H1 (cell line): ENCODE measurements around the gene COL10A1. TPM values are rescaled to one million over a fixed set of nuclear protein-coding genes. Genes with fewer than 3 reads are reported as not detected.
A peak's percentile ranks its signal among the peaks of the same experiment; 100 is the strongest.

ENCODE experiments used
- CTCF ChIA-PET: fragments of 300-600 bp; sonication (Branson Sonifier 250); formaldehyde crosslinking; loops from one replicate; lab custom pipeline; 2021; ENCODE audit not compliant: partially characterized antibody; lab: Charles Lee
- POLR2A ChIA-PET: fragments of 300-600 bp; sonication (Branson Sonifier 250); formaldehyde crosslinking; loops from one replicate; lab custom pipeline; 2021; ENCODE audit warnings: inconsistent platforms; ENCODE audit not compliant: partially characterized antibody; lab: Charles Lee
- DNase-seq, 2 experiments: peaks; one replicate each; pipeline versions ENCODE4 v3.0.0 to v3.0.0-alpha.2; 2010 to 2022; ENCODE audit warnings: low spot score in 2 of 2, low read depth in 1 of 2, mixed read lengths in 1 of 2
- FAIRE-seq: peaks from 2 replicates; lab custom pipeline; 2011; peaks lifted over from hg19 to GRCh38; lab: Jason Lieb, UNC
- H2AFZ ChIP-seq: 2 replicates; pipeline ENCODE4 v1.8.1; 2012; ENCODE audit warnings: low read length, inconsistent platforms
- H2AK5ac ChIP-seq: 2 replicates; pipeline ENCODE4 v1.6.1; 2013; ENCODE audit warnings: low read depth, low read length
- H2BK120ac ChIP-seq: replicated peaks from 2 replicates; pipeline ENCODE3; 2013; ENCODE audit warnings: low read depth, low read length, inconsistent platforms
- H2BK12ac ChIP-seq: 2 replicates; pipeline ENCODE4 v1.6.1; 2013; ENCODE audit warnings: low read depth, low read length
- H2BK15ac ChIP-seq: 2 replicates; pipeline ENCODE4 v1.6.1; 2013; ENCODE audit warnings: low read length
- H2BK20ac ChIP-seq: 2 replicates; pipeline ENCODE4 v1.6.1; 2013; ENCODE audit warnings: low read length
- H2BK5ac ChIP-seq: 2 replicates; pipeline ENCODE4 v1.6.1; 2013; ENCODE audit warnings: low read depth, low read length
- H3K14ac ChIP-seq: 2 replicates; pipeline ENCODE4 v1.6.1; 2013; ENCODE audit warnings: inconsistent platforms; ENCODE audit not compliant: insufficient read length
- H3K18ac ChIP-seq: 2 replicates; pipeline ENCODE4 v1.6.1; 2013; ENCODE audit warnings: low read length; ENCODE audit errors: extremely low read depth
- H3K23ac ChIP-seq: 2 replicates; pipeline ENCODE4 v1.6.1; 2013; ENCODE audit warnings: inconsistent platforms; ENCODE audit not compliant: insufficient read length
- H3K23me2 ChIP-seq: 2 replicates; pipeline ENCODE4 v1.6.1; 2013; ENCODE audit warnings: low read depth, low read length
- H3K27ac ChIP-seq: 2 replicates; pipeline ENCODE4 v1.6.1; 2011; ENCODE audit warnings: low read depth, low read length, inconsistent platforms
- H3K27me3 ChIP-seq, 4 experiments: replicated peaks in 1 of 4; 1 replicate in 1 of 4; 2 replicates in 3 of 4; pipeline versions ENCODE4 v1.6.1 to v1.8.1; 2011 to 2013; ENCODE audit warnings: low read length in 3 of 4, mild to moderate bottlenecking in 3 of 4, inconsistent platforms in 2 of 4, mixed read lengths in 2 of 4, moderate library complexity in 1 of 4; ENCODE audit not compliant: control insufficient read depth in 3 of 4, insufficient read depth in 3 of 4; ENCODE audit errors: extremely low read depth in 1 of 4
- H3K36me3 ChIP-seq, 4 experiments: 2 replicates each; pipeline versions ENCODE4 v1.6.1 to v1.8.1; 2011 to 2013; ENCODE audit warnings: mild to moderate bottlenecking in 4 of 4, low read length in 3 of 4, moderate library complexity in 2 of 4, control low read depth in 1 of 4, inconsistent platforms in 1 of 4; ENCODE audit not compliant: insufficient read depth in 4 of 4, control insufficient read depth in 2 of 4
- H3K4ac ChIP-seq: replicated peaks from 2 replicates; pipeline ENCODE3; 2013; ENCODE audit warnings: low read length, low read depth, mixed read lengths, inconsistent platforms; ENCODE audit not compliant: insufficient read length
- H3K4me1 ChIP-seq, 4 experiments: replicated peaks in 1 of 4; 1 replicate in 1 of 4; 2 replicates in 3 of 4; pipeline versions ENCODE4 v1.6.1 to v1.8.1; 2011 to 2013; ENCODE audit warnings: low read length in 3 of 4, inconsistent platforms in 2 of 4, mixed read lengths in 1 of 4; ENCODE audit not compliant: insufficient read depth in 4 of 4, control insufficient read depth in 3 of 4
- H3K4me2 ChIP-seq, 2 experiments: 2 replicates each; pipeline versions ENCODE4 v1.6.1 to v1.8.1; 2011 to 2013; ENCODE audit warnings: low read depth in 2 of 2, low read length in 2 of 2, control low read depth in 1 of 2, inconsistent platforms in 1 of 2, mild to moderate bottlenecking in 1 of 2; ENCODE audit not compliant: insufficient read depth in 1 of 2
- H3K4me3 ChIP-seq, 4 experiments: fragments of 200-600, 300-600 bp in 1 of 4; sonication (generic), shearing (Covaris generic), sonication (Bioruptor Twin) in 1 of 4; 2 replicates each; pipeline versions ENCODE4 v1.5.1 to v1.8.1; 2011 to 2016; ENCODE audit warnings: low read length in 4 of 4, low read depth in 3 of 4, control low read depth in 2 of 4, inconsistent platforms in 2 of 4, mild to moderate bottlenecking in 2 of 4, mixed read lengths in 1 of 4, moderate library complexity in 1 of 4; ENCODE audit not compliant: insufficient read depth in 2 of 4; ENCODE audit errors: extremely low read depth in 1 of 4
- H3K56ac ChIP-seq: replicated peaks from 2 replicates; pipeline ENCODE3; 2013; ENCODE audit warnings: low read depth, mild to moderate bottlenecking, mixed read lengths, low read length, inconsistent platforms; ENCODE audit not compliant: insufficient read length
- H3K79me1 ChIP-seq: 2 replicates; pipeline ENCODE4 v1.6.1; 2013; ENCODE audit warnings: low read depth, low read length, control low read depth
- H3K79me2 ChIP-seq, 2 experiments: 2 replicates each; pipeline versions ENCODE4 v1.6.1 to v1.8.1; 2012 to 2013; ENCODE audit warnings: low read length in 2 of 2, mild to moderate bottlenecking in 2 of 2, inconsistent platforms in 1 of 2; ENCODE audit not compliant: insufficient read depth in 2 of 2, control insufficient read depth in 1 of 2
- H3K9ac ChIP-seq, 4 experiments: replicated peaks in 1 of 4; 1 replicate in 1 of 4; 2 replicates in 3 of 4; pipeline versions ENCODE4 v1.6.1 to v1.8.1; 2011 to 2013; ENCODE audit warnings: low read depth in 3 of 4, low read length in 3 of 4, control low read depth in 2 of 4, mild to moderate bottlenecking in 2 of 4, moderate library complexity in 2 of 4, inconsistent platforms in 1 of 4; ENCODE audit errors: extremely low read depth in 1 of 4
- H3K9me3 ChIP-seq, 2 experiments: 2 replicates each; pipeline versions ENCODE4 v1.6.1 to v1.8.1; 2012 to 2013; ENCODE audit warnings: mild to moderate bottlenecking in 2 of 2, moderate library complexity in 2 of 2, control low read depth in 1 of 2, inconsistent platforms in 1 of 2, low read depth in 1 of 2, low read length in 1 of 2, mixed read lengths in 1 of 2; ENCODE audit not compliant: insufficient read depth in 2 of 2
- H4K20me1 ChIP-seq, 2 experiments: replicated peaks in 1 of 2; 2 replicates each; pipeline versions ENCODE3 to v1.8.1; 2011 to 2013; ENCODE audit warnings: inconsistent platforms in 2 of 2, low read length in 2 of 2, mild to moderate bottlenecking in 1 of 2; ENCODE audit not compliant: insufficient read depth in 2 of 2, control insufficient read depth in 1 of 2
- H4K5ac ChIP-seq: 2 replicates; pipeline ENCODE4 v1.6.1; 2013; ENCODE audit warnings: low read length, low read depth, mixed read lengths, inconsistent platforms; ENCODE audit not compliant: insufficient read length
- H4K8ac ChIP-seq: 2 replicates; pipeline ENCODE4 v1.8.0; 2013; ENCODE audit warnings: mild to moderate bottlenecking, moderate library complexity, low read length, inconsistent platforms; ENCODE audit not compliant: insufficient read depth; ENCODE audit errors: extremely low read depth
- H4K91ac ChIP-seq: replicated peaks from 2 replicates; pipeline ENCODE3; 2013; ENCODE audit warnings: low read length, mixed read lengths, inconsistent platforms; ENCODE audit not compliant: insufficient read length
- ASH2L ChIP-seq: fragments of 200-600, 300-600 bp; sonication (generic); IDR thresholded peaks from one replicate; pipeline ENCODE4 v1.7.1; 2017; ENCODE audit warnings: low read length
- CBX5 ChIP-seq: fragments of 300-800, 300-1000 bp; sonication (generic); IDR thresholded peaks from 2 replicates; pipeline ENCODE4 v1.7.1; 2016; ENCODE audit warnings: antibody characterized with exemption, low read length, low read depth
- KDM4A ChIP-seq: IDR thresholded peaks from one replicate; pipeline ENCODE4 v1.7.1; 2012; ENCODE audit warnings: low read depth, mild to moderate bottlenecking, moderate library complexity, low read length, inconsistent platforms; ENCODE audit not compliant: severe bottlenecking
- RAD21 ChIP-seq, 2 experiments: IDR thresholded peaks in 1 of 2; conservative IDR thresholded peaks in 1 of 2; 2 replicates each; pipeline ENCODE4 v1.6.1; 2011; ENCODE audit warnings: low read depth in 2 of 2, low read length in 2 of 2, improper control_type of control experiment in 1 of 2, inconsistent platforms in 1 of 2, mild to moderate bottlenecking in 1 of 2, moderate library complexity in 1 of 2
- RNF2 ChIP-seq: fragments of 200-900, 300-1000 bp; sonication (generic); IDR thresholded peaks from 2 replicates; pipeline ENCODE4 v1.7.1; 2016; ENCODE audit warnings: borderline replicate concordance, low read depth, mild to moderate bottlenecking, antibody characterized with exemption, low read length; ENCODE audit not compliant: poor library complexity, severe bottlenecking; ENCODE audit errors: missing control alignments
- TAF1 ChIP-seq: IDR thresholded peaks from 2 replicates; pipeline ENCODE4 v1.6.1; 2011; ENCODE audit warnings: mild to moderate bottlenecking, low read depth, low read length
- ZNF274 ChIP-seq: IDR thresholded peaks from 2 replicates; pipeline ENCODE4 v1.7.0; 2012; ENCODE audit warnings: low read length, borderline replicate concordance; ENCODE audit errors: extremely low read depth
- WGBS, 2 experiments: shearing (Covaris generic) in 1 of 2; methylation state at CpG; one replicate each; pipeline versions ENCODE4 v1.1.6 to v1.1.7; 2013 to 2015; ENCODE audit warnings: low lambda C conversion rate in 2 of 2, mixed read lengths in 2 of 2, inconsistent platforms in 1 of 2, low coverage in 1 of 2, missing lambda C conversion rate in 1 of 2; ENCODE audit not compliant: insufficient replicate concordance in 2 of 2, insufficient coverage in 1 of 2, insufficient read length in 1 of 2; ENCODE audit errors: extremely low coverage in 1 of 2, missing lambda C conversion rate in 1 of 2; 5-methylcytosine and 5-hydroxymethylcytosine counted together
- polyA plus RNA-seq, 7 experiments: library from polyadenylated mRNA; depleted of rRNA in 3 of 7; stranded (reverse) in 5 of 7; unstranded in 2 of 7; fragments of >200 nt in 5 of 7; fragments of 200-250 nt in 2 of 7; gene quantifications; 1 replicate in 5 of 7; 2 replicates in 1 of 7; 4 replicates in 1 of 7; pipeline versions ENCODE4 v1.2.1 to v1.2.3, GENCODE V29; 2011 to 2013; ENCODE audit warnings: missing spikeins in 2 of 7, mixed read lengths in 2 of 7
- total RNA-seq: library from RNA; stranded (reverse); fragmentation: NEBNext Ultra II Directional; extraction: Animal tissue kit (Norgen Biotek cat#: 25700); gene quantifications from 2 replicates; pipeline ENCODE4 v1.2.1, GENCODE V29; 2021
- TF ChIP-seq, protein P1 (sequence below), 3 experiments: IDR thresholded peaks; 1 replicate in 2 of 3; 2 replicates in 1 of 3; pipeline versions ENCODE4 v1.5.1 to v1.6.1; 2011; ENCODE audit warnings: low read length in 3 of 3, mild to moderate bottlenecking in 3 of 3, inconsistent platforms in 2 of 3, low read depth in 1 of 3, moderate library complexity in 1 of 3; ENCODE audit not compliant: insufficient read depth in 1 of 3; ENCODE audit errors: control extremely low read depth in 1 of 3
- TF ChIP-seq, protein P2 (sequence below): IDR thresholded peaks from 2 replicates; pipeline ENCODE4 v1.6.1; 2011; ENCODE audit warnings: low read length, improper control_type of control experiment

Gene COL10A1
- total and polyA plus RNA-seq, 2 of the 8 experiments (the other 6 are each of a cell fraction or from before 2014, with no cell fraction given), result not detected

GRCh38 chr6:116115781-116116180 is 10.2 kb downstream of the COL10A1 start:
- Histone ChIP-seq H3K27me3 (no peaks in the 10 kb centered on the region), H2AK5ac (no peak overlapping the region), H2BK120ac (no peak overlapping the region), H3K4me2 (no peak overlapping the region), H3K18ac (no peak overlapping the region), H3K4ac (no peak overlapping the region), H3K4me3 (no peak overlapping the region), H3K9me3 (no peaks in the 10 kb centered on the region), H3K14ac (no peak overlapping the region), H3K79me1 (no peaks in the 10 kb centered on the region), H4K91ac (no peak overlapping the region), H2BK12ac (no peak overlapping the region), H3K27ac (no peak overlapping the region), H4K5ac (no peak overlapping the region), H4K8ac (no peak overlapping the region), H3K79me2 (no peaks in the 10 kb centered on the region), H2BK15ac (no peak overlapping the region), H3K23ac (no peak overlapping the region), H3K4me1 (no peaks in the 10 kb centered on the region), H2BK20ac (no peak overlapping the region), H3K9ac (no peak overlapping the region), H3K36me3 (peaks cover 6 to 78% (median 34%) of the 10 kb centered on the region in 4 experiments), H2BK5ac (no peak overlapping the region), H2AFZ (no peak overlapping the region), H4K20me1 (no peaks in the 10 kb centered on the region), H3K56ac (no peak overlapping the region), H3K23me2 (no peaks in the 10 kb centered on the region)
- FAIRE-seq, result no peak
- POLR2A ChIA-PET, result interaction anchor here (1.0 to 3.0 kb wide), 2 partner anchors 9 to 14 kb away, joined by 3 to 16 read pairs; partner anchors contain the start of gene NT5DC1
- CTCF ChIA-PET, result interaction anchor here (0.6 to 1.2 kb wide), 12 partner anchors 9 to 1916 kb away, joined by 3 to 5 read pairs (median 3); partner anchors contain the start of gene COL10A1
- DNase-seq, result no peak
- 84% methylated on average over 2 of the region's 2 CpGs; no CpG with 5 or more reads in 1 of the 2 experiments for WGBS, 2 experiments
- no peak for TF ChIP-seq TAF1
- no peak for TF ChIP-seq CBX5
- TF ChIP-seq ASH2L, result no peak
- TF ChIP-seq KDM4A, result no peak
- TF ChIP-seq RAD21 (IDR thresholded peaks at IDR 0.05 in 1 of 2, conservative IDR thresholded peaks at IDR 0.05 in 1 of 2; ENCODE audit: low read depth in 2 of 2, low read length in 2 of 2), result peak in 1 of 2 experiments; percentile 7; a peak in 1 of 4 replicates
- TF ChIP-seq RNF2, result no peak
- TF ChIP-seq, protein P1, sequence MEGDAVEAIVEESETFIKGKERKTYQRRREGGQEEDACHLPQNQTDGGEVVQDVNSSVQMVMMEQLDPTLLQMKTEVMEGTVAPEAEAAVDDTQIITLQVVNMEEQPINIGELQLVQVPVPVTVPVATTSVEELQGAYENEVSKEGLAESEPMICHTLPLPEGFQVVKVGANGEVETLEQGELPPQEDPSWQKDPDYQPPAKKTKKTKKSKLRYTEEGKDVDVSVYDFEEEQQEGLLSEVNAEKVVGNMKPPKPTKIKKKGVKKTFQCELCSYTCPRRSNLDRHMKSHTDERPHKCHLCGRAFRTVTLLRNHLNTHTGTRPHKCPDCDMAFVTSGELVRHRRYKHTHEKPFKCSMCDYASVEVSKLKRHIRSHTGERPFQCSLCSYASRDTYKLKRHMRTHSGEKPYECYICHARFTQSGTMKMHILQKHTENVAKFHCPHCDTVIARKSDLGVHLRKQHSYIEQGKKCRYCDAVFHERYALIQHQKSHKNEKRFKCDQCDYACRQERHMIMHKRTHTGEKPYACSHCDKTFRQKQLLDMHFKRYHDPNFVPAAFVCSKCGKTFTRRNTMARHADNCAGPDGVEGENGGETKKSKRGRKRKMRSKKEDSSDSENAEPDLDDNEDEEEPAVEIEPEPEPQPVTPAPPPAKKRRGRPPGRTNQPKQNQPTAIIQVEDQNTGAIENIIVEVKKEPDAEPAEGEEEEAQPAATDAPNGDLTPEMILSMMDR (IDR thresholded peaks at IDR 0.05; ENCODE audit: control extremely low read depth in 1 of 3, insufficient read depth in 1 of 3, low read depth in 1 of 3, low read length in 3 of 3), result peak in 1 of 3 experiments; percentile 13; a peak in 1 of 4 replicates
- TF ChIP-seq ZNF274, result no peak
- TF ChIP-seq, protein P2, sequence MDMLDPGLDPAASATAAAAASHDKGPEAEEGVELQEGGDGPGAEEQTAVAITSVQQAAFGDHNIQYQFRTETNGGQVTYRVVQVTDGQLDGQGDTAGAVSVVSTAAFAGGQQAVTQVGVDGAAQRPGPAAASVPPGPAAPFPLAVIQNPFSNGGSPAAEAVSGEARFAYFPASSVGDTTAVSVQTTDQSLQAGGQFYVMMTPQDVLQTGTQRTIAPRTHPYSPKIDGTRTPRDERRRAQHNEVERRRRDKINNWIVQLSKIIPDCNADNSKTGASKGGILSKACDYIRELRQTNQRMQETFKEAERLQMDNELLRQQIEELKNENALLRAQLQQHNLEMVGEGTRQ, result no peak
